HepG2 (cell line): Measurements from ENCODE around the gene NR1H2. TPM values are rescaled to one million over a fixed set of nuclear protein-coding genes. Genes with fewer than 3 reads are reported as not detected.

Experiments used
- ARHGAP35 ChIP-seq: sonication (generic); formaldehyde crosslinking; IDR thresholded peaks from 2 replicates; pipeline ENCODE4 v1.9.0; 2022; ENCODE audit warnings: mild to moderate bottlenecking, inconsistent platforms, moderate library complexity, missing genetic modification reagents, borderline replicate concordance
- ATF5 ChIP-seq: sonication (generic); formaldehyde crosslinking; IDR thresholded peaks from 2 replicates; pipeline ENCODE4 v1.4.0; 2020; ENCODE audit warnings: mild to moderate bottlenecking, low read depth, missing genetic modification reagents
- ATF7-NPFF ChIP-seq: sonication (generic); formaldehyde crosslinking; IDR thresholded peaks from 2 replicates; pipeline ENCODE4 v1.8.1; 2023; ENCODE audit warnings: mild to moderate bottlenecking, low read depth, missing genetic modification reagents, moderate library complexity
- HNRNPL ChIP-seq: fragments of 200-400 bp; formaldehyde crosslinking; IDR thresholded peaks from 2 replicates; pipeline ENCODE4 v1.6.1; 2017; ENCODE audit warnings: mild to moderate bottlenecking, low read depth, low read length
- KAT8 ChIP-seq: IDR thresholded peaks from 2 replicates; pipeline ENCODE4 v1.6.1; 2016; ENCODE audit warnings: missing genetic modification reagents, missing compliant biosample characterization
- LCORL ChIP-seq, 2 experiments: fragments of 450-650 bp in 1 of 2; sonication (generic) in 1 of 2; formaldehyde crosslinking in 1 of 2; IDR thresholded peaks; 2 replicates each; pipeline versions ENCODE4 v1.5.0 to v1.6.1; 2017 to 2020; ENCODE audit warnings: antibody characterized with exemption in 1 of 2, missing genetic modification reagents in 1 of 2
- MED13 ChIP-seq: sonication (generic); formaldehyde crosslinking; IDR thresholded peaks from 2 replicates; pipeline ENCODE4 v1.5.0; 2020; ENCODE audit warnings: missing genetic modification reagents
- MTF1 ChIP-seq: sonication (generic); formaldehyde crosslinking; IDR thresholded peaks from 2 replicates; pipeline ENCODE4 v1.5.0; 2020; ENCODE audit warnings: missing genetic modification reagents
- TRIM24 ChIP-seq: sonication (generic); formaldehyde crosslinking; IDR thresholded peaks from 2 replicates; pipeline ENCODE4 v1.8.0; 2022; ENCODE audit warnings: mild to moderate bottlenecking, missing genetic modification reagents
- TSC22D2 ChIP-seq: sonication (generic); formaldehyde crosslinking; IDR thresholded peaks from 2 replicates; pipeline ENCODE4 v1.5.1; 2020; ENCODE audit warnings: missing genetic modification reagents, mild to moderate bottlenecking, borderline replicate concordance
- ZBTB7A ChIP-seq: sonication (generic); formaldehyde crosslinking; IDR thresholded peaks from 2 replicates; pipeline ENCODE4 v1.8.0; 2022; ENCODE audit warnings: mild to moderate bottlenecking, missing genetic modification reagents
- ZNF574 ChIP-seq: sonication (generic); formaldehyde crosslinking; IDR thresholded peaks from 2 replicates; pipeline ENCODE4 v1.4.0; 2020; ENCODE audit warnings: missing genetic modification reagents
- ZNF720 ChIP-seq: sonication (generic); formaldehyde crosslinking; IDR thresholded peaks from 2 replicates; pipeline ENCODE4 v1.4.0; 2020; ENCODE audit warnings: missing genetic modification reagents
- polyA plus RNA-seq, 8 experiments: library from polyadenylated mRNA; depleted of rRNA in 3 of 8; stranded (reverse) in 7 of 8; unstranded in 1 of 8; fragments of >200 nt; fragmentation: Illumina TruSeq in 4 of 8; extraction: Trizol in 4 of 8; gene quantifications; 2 replicates each; pipeline versions ENCODE4 v1.2.1 to v1.2.3, GENCODE V29; 2011 to 2016; ENCODE audit warnings: low read depth in 4 of 8, missing spikeins in 1 of 8, mixed read lengths in 1 of 8; ENCODE audit not compliant: insufficient read depth in 1 of 8
- total RNA-seq, 5 experiments: library from RNA; depleted of rRNA; stranded (reverse); fragments of >200 nt; fragmentation: Illumina TruSeq; extraction: Trizol; gene quantifications; 2 replicates each; pipeline ENCODE4 v1.2.3, GENCODE V29; 2016; ENCODE audit warnings: low read depth in 1 of 5
- TF ChIP-seq, protein P1 (sequence below): sonication (generic); formaldehyde crosslinking; IDR thresholded peaks from 2 replicates; pipeline ENCODE4 v1.4.0; 2020; ENCODE audit warnings: missing genetic modification reagents
- TF ChIP-seq, protein P2 (sequence below): sonication (generic); formaldehyde crosslinking; IDR thresholded peaks from 2 replicates; pipeline ENCODE4 v1.4.0; 2020; ENCODE audit warnings: missing genetic modification reagents

Gene NR1H2
- total and polyA plus RNA-seq, 2 of the 13 experiments (the other 11 are each of a cell fraction or from before 2014, with no cell fraction given): 10.3 to 13.5 TPM

GRCh38 chr19:50383852-50384684, 7.8 kb downstream of the NR1H2 start, which contains the start of gene POLD1 (continued):
- TF ChIP-seq, protein P1, sequence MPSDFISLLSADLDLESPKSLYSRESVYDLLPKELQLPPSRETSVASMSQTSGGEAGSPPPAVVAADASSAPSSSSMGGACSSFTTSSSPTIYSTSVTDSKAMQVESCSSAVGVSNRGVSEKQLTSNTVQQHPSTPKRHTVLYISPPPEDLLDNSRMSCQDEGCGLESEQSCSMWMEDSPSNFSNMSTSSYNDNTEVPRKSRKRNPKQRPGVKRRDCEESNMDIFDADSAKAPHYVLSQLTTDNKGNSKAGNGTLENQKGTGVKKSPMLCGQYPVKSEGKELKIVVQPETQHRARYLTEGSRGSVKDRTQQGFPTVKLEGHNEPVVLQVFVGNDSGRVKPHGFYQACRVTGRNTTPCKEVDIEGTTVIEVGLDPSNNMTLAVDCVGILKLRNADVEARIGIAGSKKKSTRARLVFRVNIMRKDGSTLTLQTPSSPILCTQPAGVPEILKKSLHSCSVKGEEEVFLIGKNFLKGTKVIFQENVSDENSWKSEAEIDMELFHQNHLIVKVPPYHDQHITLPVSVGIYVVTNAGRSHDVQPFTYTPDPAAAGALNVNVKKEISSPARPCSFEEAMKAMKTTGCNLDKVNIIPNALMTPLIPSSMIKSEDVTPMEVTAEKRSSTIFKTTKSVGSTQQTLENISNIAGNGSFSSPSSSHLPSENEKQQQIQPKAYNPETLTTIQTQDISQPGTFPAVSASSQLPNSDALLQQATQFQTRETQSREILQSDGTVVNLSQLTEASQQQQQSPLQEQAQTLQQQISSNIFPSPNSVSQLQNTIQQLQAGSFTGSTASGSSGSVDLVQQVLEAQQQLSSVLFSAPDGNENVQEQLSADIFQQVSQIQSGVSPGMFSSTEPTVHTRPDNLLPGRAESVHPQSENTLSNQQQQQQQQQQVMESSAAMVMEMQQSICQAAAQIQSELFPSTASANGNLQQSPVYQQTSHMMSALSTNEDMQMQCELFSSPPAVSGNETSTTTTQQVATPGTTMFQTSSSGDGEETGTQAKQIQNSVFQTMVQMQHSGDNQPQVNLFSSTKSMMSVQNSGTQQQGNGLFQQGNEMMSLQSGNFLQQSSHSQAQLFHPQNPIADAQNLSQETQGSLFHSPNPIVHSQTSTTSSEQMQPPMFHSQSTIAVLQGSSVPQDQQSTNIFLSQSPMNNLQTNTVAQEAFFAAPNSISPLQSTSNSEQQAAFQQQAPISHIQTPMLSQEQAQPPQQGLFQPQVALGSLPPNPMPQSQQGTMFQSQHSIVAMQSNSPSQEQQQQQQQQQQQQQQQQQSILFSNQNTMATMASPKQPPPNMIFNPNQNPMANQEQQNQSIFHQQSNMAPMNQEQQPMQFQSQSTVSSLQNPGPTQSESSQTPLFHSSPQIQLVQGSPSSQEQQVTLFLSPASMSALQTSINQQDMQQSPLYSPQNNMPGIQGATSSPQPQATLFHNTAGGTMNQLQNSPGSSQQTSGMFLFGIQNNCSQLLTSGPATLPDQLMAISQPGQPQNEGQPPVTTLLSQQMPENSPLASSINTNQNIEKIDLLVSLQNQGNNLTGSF (CRISPR knock-in tag): no peak
- TF ChIP-seq LCORL (IDR thresholded peaks at IDR 0.05) (no peak), LCORL (CRISPR knock-in tag; IDR thresholded peaks at IDR 0.05) (peak; percentile 40; the same call in 1 of the 2 replicates), KAT8 (CRISPR knock-in tag) (peak; percentile 75; the same call in 1 of the 2 replicates), HNRNPL (no peak), MED13 (CRISPR knock-in tag) (peak; percentile 73; the same call in 1 of the 2 replicates), ATF5 (0 out of 2 replicates have a peak, but pooled peaks have one; percentile 43), ZBTB7A (0 out of 2 replicates have a peak, but pooled peaks have one; percentile 52), ATF7-NPFF (CRISPR knock-in tag) (peak; percentile 72), ZNF574 (CRISPR knock-in tag) (peak; percentile 71), TRIM24 (no peak), MTF1 (CRISPR knock-in tag) (no peak), ARHGAP35 (CRISPR knock-in tag) (peak; percentile 26; the same call in 1 of the 2 replicates), TSC22D2 (no peak), ZNF720 (CRISPR knock-in tag) (no peak)
- TF ChIP-seq, protein P2, sequence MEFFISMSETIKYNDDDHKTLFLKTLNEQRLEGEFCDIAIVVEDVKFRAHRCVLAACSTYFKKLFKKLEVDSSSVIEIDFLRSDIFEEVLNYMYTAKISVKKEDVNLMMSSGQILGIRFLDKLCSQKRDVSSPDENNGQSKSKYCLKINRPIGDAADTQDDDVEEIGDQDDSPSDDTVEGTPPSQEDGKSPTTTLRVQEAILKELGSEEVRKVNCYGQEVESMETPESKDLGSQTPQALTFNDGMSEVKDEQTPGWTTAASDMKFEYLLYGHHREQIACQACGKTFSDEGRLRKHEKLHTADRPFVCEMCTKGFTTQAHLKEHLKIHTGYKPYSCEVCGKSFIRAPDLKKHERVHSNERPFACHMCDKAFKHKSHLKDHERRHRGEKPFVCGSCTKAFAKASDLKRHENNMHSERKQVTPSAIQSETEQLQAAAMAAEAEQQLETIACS: peak; percentile 82
